ENCODE results near the gene CCDC197. TPM values are rescaled to one million over a fixed set of nuclear protein-coding genes. Genes with fewer than 3 reads are reported as not detected.

Gene CCDC197
- total RNA-seq, 1 experiment from 2014 or later: not detected

- H3K27me3 Mint-ChIP-seq (ENCODE audit: low read depth): peaks cover 5% of the 10 kb centered on the region
- H3K9me3 Mint-ChIP-seq: no peaks in the 10 kb centered on the region
- peaks cover 4 to 11% of the 10 kb centered on the region in 2 experiments for H3K4me1 Mint-ChIP-seq
- Histone ChIP-seq H2BK120ac (ENCODE audit: low read depth, low read length, poor library complexity, severe bottlenecking) (no peak overlapping the region), H2BK20ac (ENCODE audit: low read depth, low read length, poor library complexity, severe bottlenecking) (no peak overlapping the region), H2BK15ac (ENCODE audit: low read depth, low read length) (no peak overlapping the region), H3K23me2 (ENCODE audit: insufficient read length, low read depth, low read length, poor library complexity, severe bottlenecking) (no peaks in the 10 kb centered on the region), H2BK12ac (ENCODE audit: insufficient read length, low read depth, low read length) (no peak overlapping the region), H2BK5ac (ENCODE audit: insufficient read length, low read length) (no peak overlapping the region), H3K79me2 (ENCODE audit: insufficient read depth, low read length) (no peaks in the 10 kb centered on the region), H3K23ac (ENCODE audit: insufficient read length, low read depth, low read length) (no peak overlapping the region), H3K79me1 (ENCODE audit: insufficient read depth, low read depth, low read length, poor library complexity, severe bottlenecking) (no peaks in the 10 kb centered on the region), H3K4me1 (ENCODE audit: insufficient read depth, low read length) (no peaks in the 10 kb centered on the region), H3T11ph (ENCODE audit: low read length) (no peak overlapping the region), H3K18ac (ENCODE audit: insufficient read length, low read depth, low read length) (no peak overlapping the region), H4K20me1 (ENCODE audit: control insufficient read depth, insufficient read depth, insufficient read length) (no peaks in the 10 kb centered on the region), H3K9ac (ENCODE audit: extremely low read depth, insufficient read length, low read length) (no peak overlapping the region), H4K91ac (ENCODE audit: insufficient read length, low read depth, low read length) (no peak overlapping the region), H2AFZ (ENCODE audit: low read length) (no peak overlapping the region), H3K56ac (ENCODE audit: insufficient read length, low read depth, low read length) (no peak overlapping the region), H3K14ac (ENCODE audit: insufficient read depth, low read length) (no peak overlapping the region), H3K4me2 (ENCODE audit: insufficient read depth, insufficient read length, low read length) (no peak overlapping the region), H3K9me3 (ENCODE audit: control insufficient read depth, low read depth, low read length) (no peaks in the 10 kb centered on the region), H3K27ac (ENCODE audit: insufficient read length, low read depth, low read length) (no peak overlapping the region), H3K27me3 (ENCODE audit: insufficient read depth, low read length) (no peaks in the 10 kb centered on the region), H4K5ac (ENCODE audit: insufficient read length, low read depth, low read length) (no peak overlapping the region), H2AK5ac (ENCODE audit: insufficient read length, low read length) (no peak overlapping the region), H4K8ac (replicated peaks; ENCODE audit: insufficient read length, low read depth, low read length) (no peak overlapping the region), H3K4ac (ENCODE audit: low read depth, low read length) (no peak overlapping the region)
- TF ChIP-seq, protein P1, sequence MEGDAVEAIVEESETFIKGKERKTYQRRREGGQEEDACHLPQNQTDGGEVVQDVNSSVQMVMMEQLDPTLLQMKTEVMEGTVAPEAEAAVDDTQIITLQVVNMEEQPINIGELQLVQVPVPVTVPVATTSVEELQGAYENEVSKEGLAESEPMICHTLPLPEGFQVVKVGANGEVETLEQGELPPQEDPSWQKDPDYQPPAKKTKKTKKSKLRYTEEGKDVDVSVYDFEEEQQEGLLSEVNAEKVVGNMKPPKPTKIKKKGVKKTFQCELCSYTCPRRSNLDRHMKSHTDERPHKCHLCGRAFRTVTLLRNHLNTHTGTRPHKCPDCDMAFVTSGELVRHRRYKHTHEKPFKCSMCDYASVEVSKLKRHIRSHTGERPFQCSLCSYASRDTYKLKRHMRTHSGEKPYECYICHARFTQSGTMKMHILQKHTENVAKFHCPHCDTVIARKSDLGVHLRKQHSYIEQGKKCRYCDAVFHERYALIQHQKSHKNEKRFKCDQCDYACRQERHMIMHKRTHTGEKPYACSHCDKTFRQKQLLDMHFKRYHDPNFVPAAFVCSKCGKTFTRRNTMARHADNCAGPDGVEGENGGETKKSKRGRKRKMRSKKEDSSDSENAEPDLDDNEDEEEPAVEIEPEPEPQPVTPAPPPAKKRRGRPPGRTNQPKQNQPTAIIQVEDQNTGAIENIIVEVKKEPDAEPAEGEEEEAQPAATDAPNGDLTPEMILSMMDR (conservative IDR thresholded peaks at IDR 0.05): no peak
- no peak for DNase-seq
- H3K4me3 Mint-ChIP-seq: no peak overlapping the region
- WGBS (ENCODE audit: extremely low coverage, insufficient read length, low lambda C conversion rate): no CpG with 5 or more reads among the region's 8 CpGs
- H3K36me3 Mint-ChIP-seq (ENCODE audit: insufficient read depth in 1 of 3, low read depth in 3 of 3): no peaks in the 10 kb centered on the region
- H3K27ac Mint-ChIP-seq: peak overlapping the region in 1 of 3 experiments; percentile 31; a peak in 1 of 7 replicates
Measured at GRCh38 chr14:94004015-94004414, 6.9 kb downstream of the CCDC197 start.

Data from H9 (cell line).